ENCODE data around the gene PPP1R13L.

The PPP1R13L gene

GRCh38 chr19:45362291-45362690 lies 42.6 kb downstream of the PPP1R13L start:
- no peak for DNase-seq

GRCh38 chr19:45361608-45362007 lies 43.3 kb downstream of the PPP1R13L start:
- no peak for DNase-seq

GRCh38 chr19:45358213-45358792 lies 46.6 kb downstream of the PPP1R13L start:
- no peak for DNase-seq

- no peak for DNase-seq
These were observed 47.5 kb downstream of the PPP1R13L start for GRCh38 chr19:45357445-45357783.

GRCh38 chr19:45356760-45357444 lies 48.0 kb downstream of the PPP1R13L start:
- no peak for DNase-seq

GRCh38 chr19:45355910-45356309 lies 49.0 kb downstream of the PPP1R13L start:
- no peak for DNase-seq

GRCh38 chr19:45355402-45355801 lies 49.5 kb downstream of the PPP1R13L start:
- no peak for DNase-seq

- no peak for DNase-seq
These were observed 50.5 kb downstream of the PPP1R13L start for GRCh38 chr19:45354241-45354842.

GRCh38 chr19:45352914-45353796 lies 51.7 kb downstream of the PPP1R13L start:
- no peak for DNase-seq

- DNase-seq = no peak
These were observed 52.4 kb downstream of the PPP1R13L start for GRCh38 chr19:45352471-45352870.

- no peak for DNase-seq
These were observed 52.8 kb downstream of the PPP1R13L start for GRCh38 chr19:45352062-45352461.

- DNase-seq = no peak
These were observed 53.4 kb downstream of the PPP1R13L start for GRCh38 chr19:45351401-45351952.

- DNase-seq = no peak
These were observed 54.3 kb downstream of the PPP1R13L start for GRCh38 chr19:45350477-45351058.

- no peak for DNase-seq
These were observed 55.4 kb downstream of the PPP1R13L start for GRCh38 chr19:45349430-45349941.

GRCh38 chr19:45349126-45349415 lies 55.8 kb downstream of the PPP1R13L start:
- no peak for DNase-seq

GRCh38 chr19:45348367-45349125 lies 56.3 kb downstream of the PPP1R13L start:
- no peak for DNase-seq

GRCh38 chr19:45347570-45348366 lies 57.1 kb downstream of the PPP1R13L start:
- no peak for DNase-seq

- DNase-seq = no peak
These were observed 58.4 kb downstream of the PPP1R13L start for GRCh38 chr19:45346449-45346848.

GRCh38 chr19:45345506-45345860 lies 59.4 kb downstream of the PPP1R13L start:
- no peak for DNase-seq

- no peak for DNase-seq
These were observed 60.0 kb downstream of the PPP1R13L start for GRCh38 chr19:45344621-45345505.

Data from left hindlimb (tissue), 1 donor.